Activated CD8-positive, alpha-beta memory T cell treated with anti-CD3 and anti-CD28 coated beads for 4 hours (primary cell): ENCODE data around the gene MLPH.

Experiments used
- DNase-seq, 2 donors: peaks; one replicate each; pipeline ENCODE4 v3.0.0-alpha.2; 2020; ENCODE audit warnings: low read depth in 2 of 2

MLPH gene

DNA sequence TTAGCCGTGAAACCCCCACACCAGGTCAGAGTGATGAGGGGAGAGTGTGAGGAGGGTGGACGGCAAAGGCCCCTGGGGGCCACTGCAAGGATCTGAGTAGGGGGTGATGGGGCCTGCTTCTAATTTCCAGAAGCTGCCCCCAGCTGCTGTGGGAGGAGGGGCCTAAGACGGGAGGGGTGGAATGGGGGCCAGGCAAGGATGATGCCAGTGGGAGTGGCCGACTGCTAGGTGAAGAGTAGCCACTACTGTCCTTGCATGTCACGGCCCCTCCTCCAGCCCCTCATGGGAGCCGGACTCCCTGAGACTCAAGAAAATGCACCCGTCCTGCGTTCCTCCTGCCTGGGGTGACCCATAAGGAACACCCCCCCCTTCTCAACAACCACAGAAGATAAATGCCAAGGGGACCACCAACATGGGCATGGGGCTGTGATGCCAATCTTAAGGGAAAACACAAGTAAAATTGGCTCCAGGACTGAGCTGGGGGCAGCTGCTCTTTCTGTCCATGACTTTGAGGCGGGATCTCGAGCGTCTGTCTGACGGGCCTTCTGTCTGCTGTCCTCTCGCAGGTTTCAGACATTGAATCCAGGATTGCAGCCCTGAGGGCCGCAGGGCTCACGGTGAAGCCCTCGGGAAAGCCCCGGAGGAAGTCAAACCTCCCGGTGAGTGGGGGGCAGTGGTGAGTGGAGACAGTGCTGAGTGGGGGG is 55.1 kb downstream of the MLPH start:
- DNase-seq = no peak

DNA sequence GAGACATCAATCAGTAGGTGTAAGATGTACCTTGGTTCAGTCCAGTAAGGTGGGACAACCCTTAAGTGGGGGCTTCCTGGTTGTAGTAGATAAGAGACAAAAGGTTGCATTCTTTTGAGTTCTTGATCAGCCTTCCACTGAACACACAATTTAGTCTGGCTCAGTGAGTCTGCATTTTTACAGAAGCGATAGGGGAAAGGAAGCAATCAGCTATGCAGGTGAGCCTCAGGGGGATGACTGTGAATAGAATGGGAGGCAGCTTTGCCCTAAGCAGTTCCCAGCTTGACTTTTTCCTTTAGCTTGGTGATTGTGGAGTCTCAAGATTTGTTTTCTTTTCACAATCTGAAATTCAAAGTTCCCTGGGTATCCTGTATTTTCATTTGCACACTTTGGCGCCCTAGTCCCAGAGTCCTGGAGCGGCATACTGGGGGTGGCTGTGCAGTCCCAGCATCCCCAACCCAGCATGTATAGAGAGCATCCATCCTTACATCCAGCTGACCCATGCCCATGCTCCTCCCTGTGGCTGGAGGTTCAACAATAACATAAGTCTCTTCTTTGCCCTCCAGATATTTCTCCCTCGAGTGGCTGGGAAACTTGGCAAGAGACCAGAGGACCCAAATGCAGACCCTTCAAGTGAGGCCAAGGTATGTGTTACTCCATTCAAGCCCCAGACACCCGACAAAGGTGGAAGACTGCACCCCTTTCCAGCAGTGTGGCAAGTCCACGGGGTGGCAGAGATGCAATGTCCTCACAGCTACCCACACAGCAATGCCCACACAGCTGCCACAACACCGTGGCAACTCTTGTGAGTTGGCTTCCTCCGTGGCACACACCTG is 59.2 kb downstream of the MLPH start:
- DNase-seq = no peak

DNA sequence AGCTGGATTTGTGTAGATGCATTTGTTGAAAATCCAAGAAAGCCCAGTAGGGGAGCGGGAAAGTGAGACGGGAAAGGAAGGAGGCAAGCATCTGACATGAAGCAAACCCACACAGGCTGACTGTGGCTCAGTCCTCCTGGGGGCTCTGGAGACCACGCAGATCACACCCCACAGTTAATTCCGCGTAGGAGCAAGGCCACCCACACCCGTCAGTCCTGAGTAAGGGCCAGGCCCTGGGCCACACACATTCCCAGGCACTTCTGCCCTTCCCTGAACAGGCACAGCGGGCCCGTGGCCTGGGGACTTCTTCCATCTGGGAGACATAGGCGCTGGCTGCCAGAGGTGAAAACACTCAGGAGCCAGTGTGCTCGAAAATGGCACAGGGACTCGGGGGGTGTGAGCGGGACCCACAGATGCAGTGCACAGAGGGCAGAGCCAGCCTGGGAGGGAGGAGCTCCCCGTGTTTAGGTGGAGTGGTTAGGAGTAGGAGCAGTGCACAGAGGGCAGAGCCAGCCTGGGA is 59.9 kb downstream of the MLPH start:
- DNase-seq = no peak

DNA sequence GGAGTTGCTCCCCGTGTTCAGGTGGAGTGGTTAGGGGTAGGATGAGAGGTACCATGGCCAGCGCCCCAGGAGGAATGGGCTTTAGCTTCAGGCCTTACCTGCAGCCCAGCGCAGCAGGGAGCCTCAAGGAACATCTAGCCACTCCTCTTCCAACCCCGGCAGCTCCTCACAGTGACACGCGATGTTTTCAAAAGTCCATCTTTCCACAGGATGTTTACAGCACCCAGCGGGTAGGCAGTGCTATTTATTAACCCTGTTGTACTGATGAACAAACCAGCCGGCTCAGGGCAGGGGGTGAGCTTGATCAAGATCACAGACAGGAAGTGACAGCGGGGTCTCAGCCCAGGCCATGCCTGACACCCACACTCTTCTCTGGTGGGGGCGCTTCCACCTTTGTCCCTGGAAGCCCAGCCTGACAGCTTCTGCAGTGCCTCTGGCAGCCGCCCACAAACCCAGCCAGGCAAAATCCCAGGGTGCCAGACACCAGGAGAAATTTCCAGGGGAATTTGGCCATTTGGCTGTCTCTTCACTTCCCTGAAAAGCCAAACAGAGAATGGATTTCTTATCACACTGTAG is 60.9 kb downstream of the MLPH start:
- DNase-seq = no peak

DNA sequence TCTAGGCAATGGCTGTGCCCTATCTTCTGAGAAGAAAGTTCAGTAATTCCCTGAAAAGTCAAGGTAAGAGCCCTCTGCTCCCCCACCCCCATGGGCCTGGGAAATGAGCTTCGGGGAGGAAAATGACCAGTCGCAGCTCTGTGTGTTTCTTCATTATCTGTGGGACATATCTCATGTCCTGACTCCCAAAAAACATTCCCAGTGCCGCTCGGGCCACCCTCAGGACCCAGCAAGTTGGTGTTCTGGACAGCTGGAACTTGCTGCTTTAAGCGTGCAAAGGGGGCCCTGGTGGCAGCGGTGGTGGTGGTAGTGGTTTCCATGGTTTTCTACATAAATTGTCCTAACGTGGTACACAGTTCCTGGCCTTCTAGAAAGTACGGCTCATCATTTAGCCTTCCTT is 62.2 kb downstream of the MLPH start:
- DNase-seq = no peak

DNA sequence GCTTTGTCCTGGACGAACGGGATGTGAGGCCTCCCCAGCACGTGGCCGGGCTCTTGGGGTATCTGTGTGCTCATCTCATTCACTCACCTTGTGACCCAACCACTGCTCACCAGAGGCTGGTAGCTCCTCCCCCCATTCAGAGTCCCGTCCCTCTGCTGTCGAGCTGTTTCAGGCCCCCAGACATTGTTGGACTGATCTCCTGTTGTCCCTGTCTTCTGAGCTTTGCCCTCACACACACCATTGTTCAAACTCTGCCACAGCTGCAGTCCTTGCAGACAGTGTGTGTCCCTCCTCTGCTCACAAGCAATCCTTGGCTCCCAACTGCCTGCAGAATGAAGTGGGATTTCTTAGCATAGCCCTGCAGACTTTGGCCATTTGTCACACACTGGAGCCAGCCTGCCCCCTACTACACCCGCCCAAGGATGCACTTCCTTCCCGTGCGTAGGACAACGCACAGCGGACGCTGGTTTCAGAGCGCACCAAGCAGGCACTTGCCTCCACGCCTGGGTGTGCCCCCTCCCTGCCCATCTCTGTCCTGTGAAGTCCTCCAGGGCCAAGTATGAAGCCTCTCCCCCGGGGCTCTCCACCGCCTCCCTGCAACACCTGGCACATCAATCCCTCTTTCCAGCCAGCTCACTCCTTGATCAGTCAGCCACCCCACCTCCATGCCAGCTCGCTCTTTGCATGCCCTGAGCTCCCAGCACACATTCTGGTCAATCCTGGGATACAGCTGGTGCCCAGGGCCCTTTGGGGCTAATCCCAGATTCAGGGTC is 62.8 kb downstream of the MLPH start:
- no peak for DNase-seq

DNA sequence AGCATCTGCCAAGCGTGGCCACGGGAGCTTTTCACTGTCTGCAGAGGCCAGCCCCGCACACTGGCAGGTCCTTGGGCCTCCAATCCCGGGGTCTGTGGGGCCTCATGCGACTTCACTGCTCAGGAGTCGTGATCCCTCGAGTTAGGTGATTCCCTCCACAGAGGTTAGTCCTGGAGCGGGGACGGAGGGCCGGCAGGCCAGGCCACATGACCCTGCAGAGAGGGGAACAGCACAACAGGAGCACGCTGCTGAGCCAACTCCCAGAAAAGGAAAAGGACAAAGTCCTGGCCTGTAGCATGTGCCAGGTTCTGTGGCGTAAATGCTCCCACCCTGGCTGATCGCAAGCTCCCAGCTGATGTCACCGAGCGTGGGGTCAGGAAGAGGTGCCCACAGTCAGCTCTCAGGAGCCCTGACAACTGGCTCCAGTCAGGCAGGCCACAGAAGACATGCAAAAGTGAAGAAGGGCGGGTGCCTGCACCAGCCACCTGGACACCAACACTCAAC is 64.1 kb downstream of the MLPH start:
- DNase-seq = no peak

DNA sequence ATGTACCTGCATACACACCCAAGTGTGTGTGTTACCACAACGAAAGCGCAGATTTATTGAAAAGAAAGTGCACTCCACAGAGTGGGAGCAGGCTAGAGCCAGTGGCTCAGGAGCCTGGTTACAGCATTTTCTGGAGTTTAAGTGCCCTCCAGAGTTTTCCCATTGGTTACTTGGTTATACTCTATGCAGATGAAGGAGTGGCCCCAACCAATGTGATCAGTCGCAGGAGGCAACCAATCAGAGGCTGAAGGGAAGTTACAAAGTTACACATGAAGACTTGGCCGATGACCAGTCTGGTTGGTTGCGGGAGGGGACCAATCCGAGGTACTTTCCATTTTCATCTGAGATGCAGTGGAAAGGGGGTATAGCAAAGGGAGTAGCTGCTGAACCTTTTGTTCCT is 65.9 kb downstream of the MLPH start:
- no peak for DNase-seq

DNA sequence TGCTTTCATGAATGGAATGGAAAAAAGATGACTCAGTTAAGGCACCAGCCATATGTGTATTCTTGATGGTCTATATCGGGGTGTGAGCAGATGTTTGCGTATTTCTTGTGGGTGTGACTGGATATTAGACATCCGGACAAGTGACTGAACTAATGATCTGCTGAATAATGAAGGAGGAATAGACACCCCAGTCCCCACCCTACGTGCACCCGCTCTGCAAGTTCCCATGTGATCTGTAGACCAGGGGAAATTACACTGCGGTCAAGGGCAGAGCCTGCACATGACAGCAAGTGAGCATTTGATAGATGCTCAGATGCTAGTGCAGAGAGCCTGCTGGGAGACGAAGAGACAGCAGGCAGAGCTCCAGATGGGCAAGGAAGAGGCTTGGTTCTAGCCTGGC is 66.9 kb downstream of the MLPH start:
- DNase-seq = no peak

DNA sequence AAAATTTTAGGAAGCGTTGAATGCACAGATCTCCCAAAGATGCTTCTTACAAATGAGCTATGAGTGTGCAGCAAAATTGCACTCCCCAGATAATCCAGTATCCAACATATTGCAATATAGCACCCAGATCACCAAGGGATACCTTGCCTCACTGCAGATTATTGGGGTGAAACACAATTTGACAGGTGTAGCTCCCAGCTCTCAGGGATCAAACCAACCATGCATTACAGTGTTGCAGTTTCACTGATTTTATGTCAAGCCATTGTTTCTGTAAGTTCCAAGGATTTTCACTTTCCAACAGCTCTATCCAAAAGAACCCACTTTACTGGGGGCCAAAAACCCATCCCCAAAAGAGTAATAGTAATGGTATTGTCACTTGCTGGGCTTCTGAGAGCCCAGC is 68.5 kb downstream of the MLPH start:
- DNase-seq = no peak

DNA sequence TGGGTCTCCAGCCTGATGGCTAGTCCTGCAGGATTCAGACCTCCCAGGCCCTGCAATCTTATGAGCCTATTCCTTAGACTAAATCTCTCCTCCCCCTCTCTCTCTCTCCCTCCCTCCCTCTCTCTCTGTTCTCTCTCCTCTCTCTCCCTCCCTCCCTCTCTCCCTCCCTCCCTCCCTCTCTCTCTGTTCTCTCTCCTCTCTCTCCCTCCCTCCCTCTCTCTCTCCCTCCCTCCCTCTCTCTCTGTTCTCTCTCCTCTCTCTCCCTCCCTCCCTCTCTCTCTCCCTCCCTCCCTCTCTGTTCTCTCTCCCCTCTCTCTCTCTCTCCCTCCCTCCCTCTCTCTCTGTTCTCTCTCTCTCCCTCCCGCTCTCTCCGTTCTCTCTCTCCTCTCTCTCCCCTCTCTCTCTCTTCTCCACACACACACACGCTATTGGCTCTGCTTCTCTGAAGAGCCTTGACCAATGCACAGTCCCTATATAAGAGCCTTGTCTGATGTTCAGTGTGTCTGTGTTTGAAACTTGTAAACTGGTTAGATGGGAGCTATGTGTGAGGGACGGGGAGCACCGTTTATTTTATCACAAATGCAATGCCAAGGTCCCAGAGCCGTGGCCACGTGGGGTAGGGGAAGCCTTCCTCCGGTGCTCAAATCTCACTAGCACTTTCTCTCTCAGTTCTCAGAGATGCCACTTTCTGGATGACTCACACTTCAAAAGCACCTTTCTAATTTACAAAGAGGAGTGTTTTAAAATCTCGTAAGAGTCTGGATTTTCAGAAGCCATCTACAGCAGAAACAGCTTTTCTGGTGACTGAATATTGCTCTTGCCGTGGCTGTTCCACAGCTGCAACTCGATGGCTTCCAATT is 70.0 kb downstream of the MLPH start:
- DNase-seq = no peak

DNA sequence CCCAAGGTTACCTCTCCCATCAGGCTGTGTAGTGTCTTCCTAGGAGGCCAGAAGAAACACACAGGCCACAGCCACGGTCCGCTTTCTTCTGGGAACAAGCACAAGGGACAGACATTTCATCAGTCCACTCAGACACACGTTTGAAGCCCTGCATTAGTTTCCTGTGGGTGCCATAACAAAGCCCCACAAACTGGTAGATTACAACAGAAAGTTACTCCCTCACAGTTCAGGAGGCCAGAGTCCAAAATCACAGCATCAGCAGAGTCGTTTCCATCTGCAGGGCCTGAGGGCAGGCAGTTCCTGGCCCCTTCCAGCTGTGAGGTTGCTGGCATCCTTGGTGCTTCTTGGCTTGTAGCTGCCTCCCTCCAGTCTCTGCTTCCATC is 70.6 kb downstream of the MLPH start:
- DNase-seq = no peak

DNA sequence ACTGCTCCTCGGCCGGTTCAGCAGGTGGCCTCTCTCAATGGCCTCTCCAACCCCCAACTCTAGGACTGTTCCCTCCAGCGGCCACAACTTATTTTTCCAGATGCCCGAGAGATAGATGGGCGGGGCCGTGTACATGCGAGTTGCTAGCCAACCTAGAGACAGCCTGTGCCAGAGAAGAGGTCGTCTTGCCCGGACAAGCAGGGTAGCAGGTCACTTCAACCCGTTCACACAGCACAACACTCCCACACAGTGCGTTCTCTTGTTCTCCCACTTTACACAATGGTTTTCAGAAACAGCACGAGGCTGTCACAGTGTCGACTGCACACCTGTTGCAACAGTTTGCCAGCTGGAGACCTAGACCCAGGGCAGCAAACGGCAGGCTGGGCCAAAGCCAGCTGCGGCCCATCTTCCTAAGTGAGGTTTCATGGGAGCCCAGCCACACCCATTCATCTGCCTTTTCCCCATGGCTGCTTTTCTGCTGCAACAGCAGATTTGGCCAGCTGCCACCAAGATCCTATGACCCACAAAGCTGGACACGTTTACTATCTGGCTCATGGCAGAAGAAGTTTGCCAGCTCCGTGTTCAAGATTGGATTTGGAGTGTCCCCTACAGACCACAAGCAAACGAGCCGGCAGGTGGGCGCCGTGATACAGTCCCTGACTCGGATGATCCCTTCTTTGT is 72.0 kb downstream of the MLPH start:
- no peak for DNase-seq

DNA sequence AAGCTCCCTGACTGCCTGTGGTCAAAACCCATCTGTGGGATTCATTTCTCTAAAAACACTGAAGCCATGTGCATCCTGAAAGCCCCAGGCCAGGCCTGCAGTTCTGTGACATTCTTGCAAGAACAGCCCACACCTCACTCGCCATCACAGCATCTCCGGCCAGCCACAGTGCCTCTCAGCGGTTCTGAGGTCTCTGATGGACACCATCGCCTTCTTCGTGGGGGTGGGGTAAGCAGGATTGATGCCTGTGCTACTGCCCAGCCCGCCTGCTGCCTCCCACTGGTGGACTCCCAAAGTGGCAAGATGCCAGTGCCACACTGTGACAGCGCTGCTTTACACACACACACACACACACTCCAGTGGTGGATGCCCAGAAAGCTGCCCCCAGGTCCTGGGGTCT is 74.2 kb downstream of the MLPH start:
- DNase-seq = no peak

DNA sequence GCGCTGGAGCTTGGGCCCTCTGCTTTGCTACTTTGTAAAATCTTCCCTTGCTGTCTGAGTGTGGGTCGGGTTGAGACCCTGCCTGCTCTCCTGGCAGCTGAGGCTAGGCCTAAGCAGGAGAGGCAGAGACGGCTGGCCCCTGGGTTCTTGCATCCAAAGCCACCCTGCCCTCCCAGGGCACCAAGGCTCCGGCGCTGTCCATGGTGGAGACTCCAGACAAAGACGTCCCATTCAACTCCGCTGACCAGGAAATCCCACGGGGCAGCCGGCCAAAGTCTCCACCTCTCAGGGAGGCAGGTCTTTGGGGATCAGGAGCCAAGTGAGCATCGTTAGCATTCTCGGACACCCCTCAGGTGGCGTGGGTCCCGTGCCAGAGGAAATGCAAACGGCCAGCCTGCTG is 76.8 kb downstream of the MLPH start:
- no peak for DNase-seq

DNA sequence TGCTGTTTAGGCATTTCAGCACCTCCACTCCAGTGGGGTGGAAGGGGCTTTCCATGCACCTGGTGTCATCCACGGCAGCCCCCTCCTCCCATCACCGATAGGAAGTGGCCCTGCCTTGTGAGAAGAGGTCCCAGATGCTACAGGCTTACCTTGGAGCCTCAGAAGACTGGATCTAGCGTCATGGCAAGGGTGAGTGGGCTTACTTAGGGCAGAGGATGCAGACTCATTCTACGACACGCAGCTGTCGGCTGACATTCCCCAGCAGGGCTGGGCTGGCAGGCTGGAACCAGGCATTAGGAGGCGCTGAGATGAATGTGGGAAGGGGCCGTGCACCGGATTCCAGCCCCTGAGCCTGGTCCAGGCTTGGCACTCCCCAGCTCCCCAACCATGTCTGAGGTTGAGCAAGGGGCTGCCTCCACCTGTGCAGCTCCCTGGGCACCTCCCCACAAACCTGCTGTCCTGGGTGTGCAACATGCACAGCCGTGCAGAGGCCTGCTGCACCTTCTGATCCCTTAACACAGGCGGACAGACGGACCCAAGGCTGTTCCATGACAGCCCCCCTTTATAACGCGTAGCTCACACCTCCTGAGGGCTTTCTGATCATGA is 77.6 kb downstream of the MLPH start:
- no peak for DNase-seq

DNA sequence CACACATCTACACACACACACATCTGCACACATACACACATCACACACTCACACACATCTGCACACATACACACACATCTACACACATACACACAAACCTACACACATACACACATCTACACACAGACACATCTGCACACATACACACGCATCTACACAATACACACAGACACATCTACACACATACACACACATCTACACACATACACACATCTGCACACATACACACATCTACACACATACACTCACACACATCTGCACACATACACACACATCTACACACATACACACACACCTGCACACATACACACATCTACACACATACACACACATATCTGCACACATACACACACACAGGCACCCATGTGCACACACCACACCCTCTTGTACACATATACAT is 78.9 kb downstream of the MLPH start:
- no peak for DNase-seq

DNA sequence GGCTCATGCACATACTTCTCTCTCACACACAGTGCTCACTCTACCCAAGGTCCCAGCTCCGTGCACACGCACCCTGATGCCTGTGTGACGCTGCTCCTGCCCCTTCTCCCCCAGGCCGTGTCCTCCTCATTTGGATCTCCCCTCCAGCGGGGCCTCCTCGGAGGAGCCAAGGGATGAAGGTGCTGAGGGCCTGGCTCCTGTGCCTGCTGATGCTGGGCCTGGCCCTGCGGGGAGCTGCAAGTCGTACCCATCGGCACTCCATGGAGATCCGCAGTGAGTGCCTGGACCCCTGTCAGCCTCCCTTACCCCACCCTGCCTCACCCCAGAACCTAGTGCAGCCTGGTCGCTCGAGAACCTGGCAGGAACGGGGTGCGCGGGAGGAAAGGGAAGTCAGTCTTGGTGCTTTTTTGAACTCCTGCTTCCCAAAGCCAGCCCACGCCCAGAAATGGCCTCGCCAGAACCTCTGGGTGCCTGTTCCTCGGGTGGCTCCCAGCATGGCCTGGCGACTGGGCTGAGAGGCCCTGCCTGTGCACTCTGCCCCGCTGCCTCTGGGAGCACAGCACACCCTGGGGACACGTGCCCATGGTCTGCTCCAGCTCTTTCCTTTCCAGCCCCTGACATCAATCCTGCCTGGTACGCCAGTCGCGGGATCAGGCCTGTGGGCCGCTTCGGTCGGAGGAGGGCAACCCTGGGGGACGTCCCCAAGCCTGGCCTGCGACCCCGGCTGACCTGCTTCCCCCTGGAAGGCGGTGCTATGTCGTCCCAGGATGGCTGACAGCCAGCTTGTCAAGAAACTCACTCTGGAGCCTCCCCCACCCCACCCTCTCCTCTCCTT is 79.6 kb downstream of the MLPH start, which contains the start of gene PRLH:
Gene PRLH, plus strand, starts transcription at position 174 of the 835 bp plus-strand sequence. Its CDS starts 0 bp downstream, at position 174.
- no peak for DNase-seq
